Heart left ventricle (tissue), 13 donors: Measurements from ENCODE around the gene MPPED2.

Source experiments
- CTCF ChIP-seq, 12 donors: fragments of 200-600 bp; sonication (generic) in 4 of 12; IDR thresholded peaks; one replicate each; pipeline versions ENCODE4 v1.5.0 to v1.8.0; 2018 to 2022; ENCODE audit warnings: antibody characterized with exemption in 12 of 12, mild to moderate bottlenecking in 5 of 12
- POLR2A ChIP-seq, 2 donors: fragments of 450-650 bp; IDR thresholded peaks; one replicate each; pipeline ENCODE4 v1.6.1; 2017; ENCODE audit warnings: antibody characterized with exemption in 2 of 2, mild to moderate bottlenecking in 2 of 2, moderate library complexity in 2 of 2
- donor health status: ischemic (EF 13 %, LVEDD 7.1; RV severe dilation, severe dysfunction).
- donor health status: DM: no; HTN: yes; CAD: no.
- donor health status: DM: no; HTN: no; CAD: no.
- donor health status: ischemic (EF 25% LVEDD 6.9; RV normal size, moderate dysfunction).
- donor health status: ischemic (EF 25% LVEDD 5.7; RV mildly dilated, moderate dysfunction).
- donor health status: ischemic (EF 35%, LVEDD 5.7; RV mildly dilated, moderate dysfunction).
- donor health status: nonischemic (EF 11% LVEDD 7.7; RV severe dilation, severe dysfunction).
- donor health status: DM: yes; HTN: yes; CAD: no.
- donor health status: PGD.
- donor health status: ischemic (EF 29% LVEDD 5.4; RV normal size, mild dysfunction).
- donor health status: nonischemic (EF 23%, LVEDD 6.1; RV moderate dilation, normal function).

GRCh38 chr11:30508594-30508993, 77.6 kb downstream of the MPPED2 start:
- TF ChIP-seq CTCF (IDR thresholded peaks at IDR 0.05): no peak
- no peak for TF ChIP-seq POLR2A (IDR thresholded peaks at IDR 0.05)
